HG03354 (cell line): ENCODE results near the gene M1AP.
A peak's percentile ranks its signal among the peaks of the same experiment; 100 is the strongest.

Experiments
- ATAC-seq: cut with Tn5 transposase; IDR thresholded peaks from one replicate; pipeline ENCODE4 v1.9.1; 2021; ENCODE audit warnings: mild to moderate bottlenecking; ENCODE audit not compliant: unreplicated experiment, poor library complexity, severe bottlenecking

M1AP gene, protein sequence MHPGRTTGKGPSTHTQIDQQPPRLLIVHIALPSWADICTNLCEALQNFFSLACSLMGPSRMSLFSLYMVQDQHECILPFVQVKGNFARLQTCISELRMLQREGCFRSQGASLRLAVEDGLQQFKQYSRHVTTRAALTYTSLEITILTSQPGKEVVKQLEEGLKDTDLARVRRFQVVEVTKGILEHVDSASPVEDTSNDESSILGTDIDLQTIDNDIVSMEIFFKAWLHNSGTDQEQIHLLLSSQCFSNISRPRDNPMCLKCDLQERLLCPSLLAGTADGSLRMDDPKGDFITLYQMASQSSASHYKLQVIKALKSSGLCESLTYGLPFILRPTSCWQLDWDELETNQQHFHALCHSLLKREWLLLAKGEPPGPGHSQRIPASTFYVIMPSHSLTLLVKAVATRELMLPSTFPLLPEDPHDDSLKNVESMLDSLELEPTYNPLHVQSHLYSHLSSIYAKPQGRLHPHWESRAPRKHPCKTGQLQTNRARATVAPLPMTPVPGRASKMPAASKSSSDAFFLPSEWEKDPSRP

DNA sequence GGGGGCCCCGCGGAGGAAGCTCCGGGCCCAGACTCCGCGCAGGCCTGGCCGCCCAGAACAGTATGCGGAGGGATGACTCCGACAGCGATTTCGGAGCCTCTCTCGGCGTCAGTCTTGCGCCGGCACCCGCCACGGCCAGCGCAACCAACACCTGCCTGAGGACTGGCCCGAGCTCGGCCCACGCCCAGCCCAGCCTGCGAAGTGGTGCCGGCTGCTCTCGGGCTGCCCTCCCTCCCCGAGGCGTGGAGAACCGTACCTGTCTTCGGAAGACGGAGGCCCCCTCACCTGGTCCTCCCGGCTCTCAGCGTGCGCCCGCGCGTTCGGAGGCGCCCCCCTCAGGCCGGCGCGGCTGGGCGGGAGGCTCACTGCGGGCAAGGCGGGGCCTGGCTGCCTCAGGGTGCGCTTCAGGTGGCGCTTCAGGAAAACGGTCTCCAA is at the start of gene M1AP:
TSS of gene M1AP (minus strand) at position 322 of the 435 bp plus-strand sequence. CDS start 8,055 bp downstream, outside the sequence.
- ATAC-seq, result no peak

DNA sequence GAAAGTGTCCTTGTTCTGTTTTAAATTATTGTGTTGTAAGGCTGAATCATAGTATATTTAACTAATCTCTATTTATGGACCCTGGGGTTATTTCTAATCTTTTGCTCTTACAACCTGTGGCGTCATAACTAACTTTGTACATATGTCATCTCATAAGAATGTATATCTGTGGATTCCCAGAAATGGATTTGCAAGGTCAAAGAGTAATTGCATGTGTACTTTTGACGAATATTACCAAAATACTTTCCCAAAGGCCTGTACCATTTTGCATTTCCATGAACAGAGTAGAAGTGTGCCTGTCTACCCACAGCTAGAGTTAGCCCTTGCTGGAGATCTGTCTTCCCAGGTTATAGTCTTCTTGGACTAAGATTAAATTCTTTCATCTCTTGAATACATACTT is 48.7 kb upstream of the M1AP start:
- ATAC-seq, result no peak

DNA sequence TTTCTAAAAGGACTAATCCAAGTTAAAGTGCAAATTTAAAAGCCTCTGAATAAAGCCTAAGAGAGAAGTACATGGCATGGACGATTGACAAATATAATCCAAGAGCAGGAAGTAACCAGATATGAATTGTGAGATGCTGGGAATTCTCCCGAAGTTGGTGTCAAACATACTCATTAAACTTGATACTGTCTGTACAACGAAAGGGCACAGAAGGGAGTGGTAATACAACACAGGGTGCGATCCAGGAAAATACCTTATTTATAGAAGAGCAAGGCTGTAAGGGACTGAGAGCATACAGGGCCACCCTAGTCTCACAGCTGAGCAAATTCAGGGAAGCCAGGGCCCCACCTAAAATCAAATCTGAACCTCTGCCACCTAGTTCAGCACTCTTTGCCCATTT is 47.5 kb upstream of the M1AP start:
- no peak for ATAC-seq

DNA sequence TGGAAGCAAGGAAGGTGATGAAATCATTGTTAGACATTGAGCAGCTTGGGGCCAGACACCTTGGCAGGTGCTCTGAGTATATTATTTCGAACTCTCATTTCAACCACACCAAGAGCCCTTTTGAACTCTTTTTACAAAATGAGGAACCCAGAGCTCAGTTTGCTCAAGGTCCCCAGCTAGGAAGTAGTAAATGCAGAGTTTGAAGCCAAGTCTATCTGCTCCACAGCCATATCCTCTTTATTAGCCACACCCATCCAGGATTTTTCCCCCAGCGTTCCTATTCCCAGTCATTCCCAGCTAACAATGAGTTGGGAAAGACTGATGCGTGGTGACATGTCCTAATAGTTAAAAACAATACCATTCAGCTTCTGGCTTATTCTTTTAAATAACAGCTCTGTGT is 46.2 kb upstream of the M1AP start:
- ATAC-seq, result no peak

- no peak for ATAC-seq
These were observed 45.5 kb upstream of the M1AP start for GRCh38 chr2:74693668-74694067.

DNA sequence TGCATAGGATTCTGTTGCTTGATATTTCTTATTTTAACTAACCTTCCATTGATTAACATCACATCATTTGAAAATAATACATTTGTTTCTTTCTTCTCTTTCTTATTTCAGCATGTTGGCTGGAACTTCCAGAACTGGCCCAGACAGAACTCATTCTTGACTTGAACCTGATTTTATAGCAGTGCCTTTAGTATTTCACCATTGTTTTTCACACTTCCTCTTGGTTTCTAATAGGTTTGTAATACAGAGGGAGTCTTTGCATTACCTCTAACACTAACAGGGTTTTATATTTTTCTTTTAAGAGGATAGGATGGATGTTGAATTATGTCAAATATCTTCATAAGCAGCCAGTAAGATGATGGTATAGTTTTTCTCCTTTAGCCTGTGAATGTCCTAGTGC is 45.1 kb upstream of the M1AP start:
- ATAC-seq, result no peak

DNA sequence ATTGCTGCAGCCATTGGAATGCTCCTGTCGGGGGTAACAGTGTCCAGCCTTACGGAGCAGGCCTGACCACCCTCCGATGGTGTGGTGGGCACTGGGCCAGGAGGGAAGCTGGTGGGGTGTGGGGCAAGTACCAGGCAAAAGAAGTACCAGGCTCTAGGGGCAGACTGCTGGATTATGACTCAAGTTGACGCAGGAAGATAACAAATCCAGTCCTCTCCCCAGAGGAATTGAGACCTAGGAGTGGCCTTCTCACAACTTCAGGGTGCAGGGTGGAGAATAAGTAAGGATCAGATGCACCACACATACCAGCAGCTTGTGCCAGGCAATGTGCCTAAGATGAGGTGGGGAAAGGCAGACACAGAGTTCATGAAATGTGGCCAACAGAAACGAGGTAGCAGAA is 43.8 kb upstream of the M1AP start:
- no peak for ATAC-seq

DNA sequence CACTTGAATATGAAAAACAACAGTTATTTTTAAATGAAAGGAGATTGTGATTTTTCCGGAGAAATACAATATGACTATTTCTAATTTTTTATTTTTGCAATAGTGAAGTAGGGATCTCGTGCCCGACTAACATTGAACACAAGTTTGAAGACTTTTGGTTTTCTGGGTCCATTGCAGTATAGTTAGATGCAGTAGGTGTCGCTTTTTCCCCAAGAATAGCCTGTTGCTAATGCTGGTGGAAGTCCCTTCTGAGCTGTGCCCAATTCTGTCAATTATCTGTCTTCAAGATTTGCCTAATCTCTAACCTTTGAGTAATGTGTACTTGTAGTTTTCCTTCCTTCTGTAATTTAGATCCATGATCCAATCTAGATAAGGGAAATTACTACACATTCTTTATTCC is 42.4 kb upstream of the M1AP start:
- ATAC-seq, result peak; percentile 91

DNA sequence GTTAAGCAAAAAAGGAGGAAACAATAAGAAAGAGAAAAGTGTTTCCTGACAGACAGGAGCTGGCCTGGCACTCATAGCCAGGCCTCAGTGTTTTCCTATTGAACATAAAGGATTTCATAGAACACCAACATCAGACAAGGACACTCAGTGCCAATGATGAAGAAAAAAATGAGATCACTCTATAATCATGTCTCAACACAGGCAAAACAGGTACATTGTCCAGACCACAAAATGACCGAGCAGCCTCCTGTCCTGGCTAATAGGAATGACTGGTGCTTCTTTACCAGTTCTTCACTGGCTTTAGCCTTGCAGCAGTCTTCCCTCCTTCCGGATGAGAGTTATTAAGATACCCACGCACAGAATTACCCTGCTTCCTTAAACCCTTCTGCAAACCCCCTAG is 41.5 kb upstream of the M1AP start:
- no peak for ATAC-seq

DNA sequence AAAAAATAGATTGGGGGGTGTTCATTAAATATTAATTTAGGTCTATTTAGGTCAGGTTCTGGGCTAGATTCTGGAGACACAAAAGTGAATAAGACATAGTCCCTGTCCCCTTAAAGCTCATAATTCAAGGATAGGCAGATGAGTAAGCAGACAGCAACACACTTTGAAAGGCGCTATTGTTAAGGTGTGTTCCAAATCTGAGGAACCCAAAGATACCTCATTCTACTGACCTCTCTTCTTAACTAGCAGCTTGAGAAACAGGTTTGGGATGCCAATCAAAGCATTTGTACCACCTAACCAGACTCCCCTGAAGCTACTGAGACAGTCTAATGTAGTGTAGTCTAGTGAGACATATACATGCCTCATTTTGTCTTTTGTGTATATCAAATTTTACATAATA is 40.8 kb upstream of the M1AP start:
- no peak for ATAC-seq

DNA sequence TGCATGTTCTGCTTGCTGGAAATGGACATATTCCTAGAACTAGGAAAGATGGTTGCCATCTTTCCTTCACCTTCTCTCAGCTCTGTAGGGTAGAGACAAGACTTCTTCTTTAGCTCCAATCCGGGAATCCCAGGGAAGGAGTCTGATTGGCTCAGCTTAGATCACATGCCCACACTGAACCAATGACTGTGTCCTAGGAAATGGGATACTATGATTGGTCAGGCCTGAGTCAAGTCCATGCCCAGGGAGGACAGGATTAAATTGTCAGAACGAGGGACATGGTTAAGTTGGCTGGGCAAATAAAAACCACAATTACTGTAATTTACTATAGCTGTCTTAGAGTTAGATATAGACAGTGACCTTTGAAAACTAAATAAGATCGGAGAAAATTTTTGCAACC is 37.3 kb upstream of the M1AP start:
- ATAC-seq, result no peak

GRCh38 chr2:74682501-74682900 is 34.4 kb upstream of the M1AP start:
- no peak for ATAC-seq

GRCh38 chr2:74679615-74680014 is 31.5 kb upstream of the M1AP start:
- no peak for ATAC-seq

DNA sequence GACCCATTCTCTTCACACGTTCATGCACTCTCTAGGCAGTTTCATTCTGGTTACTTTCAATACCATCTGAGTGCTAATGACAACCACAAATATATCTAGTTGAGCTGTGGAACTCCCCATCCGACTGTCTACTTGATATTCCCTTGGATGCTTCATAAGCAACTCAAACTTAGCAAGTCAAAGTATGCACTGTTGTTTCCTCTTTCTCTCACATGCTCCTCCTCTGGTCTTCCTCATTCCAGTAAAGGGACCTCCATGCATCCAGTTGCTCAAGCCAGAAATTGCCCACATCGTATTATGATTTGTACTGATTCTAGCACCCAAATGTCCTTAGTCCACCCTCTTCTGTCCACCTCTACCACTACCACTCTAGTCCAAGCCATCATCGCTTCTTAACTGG is 28.2 kb upstream of the M1AP start:
- ATAC-seq, result no peak

DNA sequence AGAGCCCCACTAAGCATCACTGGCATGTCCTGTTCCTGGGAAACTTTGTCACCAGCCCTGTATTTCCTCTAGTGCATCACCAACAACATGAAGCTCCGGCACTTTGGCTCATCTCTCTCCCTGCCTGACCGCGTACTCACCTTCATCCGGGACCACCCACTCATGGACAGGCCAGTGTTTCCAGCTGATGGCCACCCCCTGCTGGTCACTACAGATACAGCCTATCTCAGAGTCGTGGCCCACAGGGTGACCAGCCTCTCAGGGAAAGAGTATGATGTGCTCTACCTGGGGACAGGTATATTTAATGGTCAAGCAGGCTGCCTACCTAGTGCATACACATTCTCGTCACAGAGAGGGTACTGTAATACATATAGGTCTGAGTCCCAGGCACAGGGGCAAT is 27.0 kb upstream of the M1AP start:
- ATAC-seq, result no peak

DNA sequence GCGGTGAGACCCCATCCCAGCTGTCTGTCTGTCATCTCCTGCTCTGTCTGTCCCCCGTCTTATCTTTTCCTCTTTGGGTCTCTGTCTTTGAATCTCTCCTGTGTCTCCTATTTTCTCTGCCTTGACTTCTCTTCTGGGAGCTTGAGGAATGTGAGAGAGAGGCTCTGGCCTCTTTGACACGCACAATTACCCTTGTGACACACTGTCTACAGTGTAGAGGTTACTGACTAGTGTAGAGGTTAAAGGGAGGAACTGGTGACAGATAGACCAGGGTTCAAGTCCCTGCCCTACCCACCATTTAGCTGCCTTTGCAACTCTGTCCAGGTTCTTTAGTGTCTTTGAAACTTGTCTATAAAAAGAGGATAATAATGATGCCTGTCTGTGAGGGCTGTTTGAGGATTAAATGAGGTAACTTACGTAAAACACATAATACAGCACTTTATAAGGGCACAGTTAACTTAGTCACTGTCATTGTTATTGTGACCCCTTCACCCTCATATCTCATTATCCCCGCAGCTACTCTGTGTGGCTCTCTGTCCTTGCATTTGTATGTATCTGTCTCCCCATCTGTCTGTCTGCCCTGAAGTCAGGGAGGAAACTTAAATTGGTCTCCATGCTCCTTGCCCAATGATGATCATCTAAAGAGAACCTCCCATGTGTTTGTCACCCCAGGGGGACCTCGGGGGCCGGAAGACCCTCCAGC is 25.8 kb upstream of the M1AP start:
- no peak for ATAC-seq

GRCh38 chr2:74671479-74671878 is 23.3 kb upstream of the M1AP start:
- ATAC-seq, result no peak

- ATAC-seq, result no peak
These were observed 22.1 kb upstream of the M1AP start for GRCh38 chr2:74670263-74670662.

GRCh38 chr2:74668087-74668486 is 20.0 kb upstream of the M1AP start:
- ATAC-seq, result no peak

GRCh38 chr2:74659462-74659861 is 11.3 kb upstream of the M1AP start:
- ATAC-seq, result no peak

DNA sequence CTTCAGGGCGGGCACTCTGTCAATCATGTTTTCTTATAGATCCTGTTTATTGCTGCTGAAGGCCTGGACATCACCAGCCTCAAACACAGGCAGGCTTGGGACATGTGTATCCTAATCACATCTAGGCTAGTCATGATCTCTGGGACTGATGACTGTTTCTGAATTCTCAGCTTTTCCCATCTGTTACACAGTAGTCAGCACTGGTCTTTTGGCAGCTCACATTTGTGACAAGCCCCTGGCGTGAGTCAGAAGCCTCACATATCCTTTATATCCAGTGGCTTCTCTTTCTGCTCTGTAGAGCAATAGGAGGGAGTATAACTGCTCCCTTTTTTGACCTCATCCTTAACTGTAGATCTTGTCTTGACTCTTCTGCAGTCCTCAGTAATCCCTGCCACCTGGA is 10.4 kb upstream of the M1AP start:
- ATAC-seq, result no peak
